Measurements from ENCODE around the gene CCNJ. TPM values are rescaled to one million over a fixed set of nuclear protein-coding genes. Genes with fewer than 3 reads are reported as not detected.

CCNJ gene
- total RNA-seq, 1 experiment from 2014 or later: 36.8 TPM

- Histone ChIP-seq H3K27ac (ENCODE audit: insufficient read length, low read depth, low read length) (no peak overlapping the region), H3K9ac (ENCODE audit: extremely low read depth, insufficient read length, low read length) (peak overlapping the region; percentile 90), H2BK5ac (ENCODE audit: insufficient read length, low read length) (no peak overlapping the region), H3K4me1 (ENCODE audit: insufficient read depth, low read length) (no peaks in the 10 kb centered on the region), H3K79me2 (ENCODE audit: insufficient read depth, low read length) (peaks cover 26% of the 10 kb centered on the region; the same call in 1 of the 2 replicates), H3K23me2 (ENCODE audit: insufficient read length, low read depth, low read length, poor library complexity, severe bottlenecking) (peaks cover 4% of the 10 kb centered on the region), H2BK15ac (ENCODE audit: low read depth, low read length) (no peak overlapping the region), H3K4ac (ENCODE audit: low read depth, low read length) (no peak overlapping the region), H2BK20ac (ENCODE audit: low read depth, low read length, poor library complexity, severe bottlenecking) (no peak overlapping the region), H3K4me2 (ENCODE audit: insufficient read depth, insufficient read length, low read length) (peak overlapping the region; percentile 94), H3K79me1 (ENCODE audit: insufficient read depth, low read depth, low read length, poor library complexity, severe bottlenecking) (no peaks in the 10 kb centered on the region), H3K56ac (ENCODE audit: insufficient read length, low read depth, low read length) (no peak overlapping the region), H3K18ac (ENCODE audit: insufficient read length, low read depth, low read length) (no peak overlapping the region), H2BK120ac (ENCODE audit: low read depth, low read length, poor library complexity, severe bottlenecking) (no peak overlapping the region), H2AK5ac (ENCODE audit: insufficient read length, low read length) (no peak overlapping the region), H2AFZ (ENCODE audit: low read length) (no peak overlapping the region), H4K20me1 (ENCODE audit: control insufficient read depth, insufficient read depth, insufficient read length) (no peaks in the 10 kb centered on the region), H4K91ac (ENCODE audit: insufficient read length, low read depth, low read length) (no peak overlapping the region), H2BK12ac (ENCODE audit: insufficient read length, low read depth, low read length) (no peak overlapping the region), H4K5ac (ENCODE audit: insufficient read length, low read depth, low read length) (no peak overlapping the region), H3K23ac (ENCODE audit: insufficient read length, low read depth, low read length) (no peak overlapping the region), H3K14ac (ENCODE audit: insufficient read depth, low read length) (no peak overlapping the region), H3K27me3 (ENCODE audit: insufficient read depth, low read length) (no peaks in the 10 kb centered on the region; the same call in 1 of the 2 replicates), H4K8ac (replicated peaks; ENCODE audit: insufficient read length, low read depth, low read length) (no peak overlapping the region), H3T11ph (ENCODE audit: low read length) (no peak overlapping the region), H3K9me3 (ENCODE audit: control insufficient read depth, low read depth, low read length) (no peaks in the 10 kb centered on the region)
- H3K4me1 Mint-ChIP-seq: peaks cover 21 to 26% of the 10 kb centered on the region in 2 experiments
- H3K4me3 Mint-ChIP-seq: peak overlapping the region; percentile 95
- TF ChIP-seq, protein P1, sequence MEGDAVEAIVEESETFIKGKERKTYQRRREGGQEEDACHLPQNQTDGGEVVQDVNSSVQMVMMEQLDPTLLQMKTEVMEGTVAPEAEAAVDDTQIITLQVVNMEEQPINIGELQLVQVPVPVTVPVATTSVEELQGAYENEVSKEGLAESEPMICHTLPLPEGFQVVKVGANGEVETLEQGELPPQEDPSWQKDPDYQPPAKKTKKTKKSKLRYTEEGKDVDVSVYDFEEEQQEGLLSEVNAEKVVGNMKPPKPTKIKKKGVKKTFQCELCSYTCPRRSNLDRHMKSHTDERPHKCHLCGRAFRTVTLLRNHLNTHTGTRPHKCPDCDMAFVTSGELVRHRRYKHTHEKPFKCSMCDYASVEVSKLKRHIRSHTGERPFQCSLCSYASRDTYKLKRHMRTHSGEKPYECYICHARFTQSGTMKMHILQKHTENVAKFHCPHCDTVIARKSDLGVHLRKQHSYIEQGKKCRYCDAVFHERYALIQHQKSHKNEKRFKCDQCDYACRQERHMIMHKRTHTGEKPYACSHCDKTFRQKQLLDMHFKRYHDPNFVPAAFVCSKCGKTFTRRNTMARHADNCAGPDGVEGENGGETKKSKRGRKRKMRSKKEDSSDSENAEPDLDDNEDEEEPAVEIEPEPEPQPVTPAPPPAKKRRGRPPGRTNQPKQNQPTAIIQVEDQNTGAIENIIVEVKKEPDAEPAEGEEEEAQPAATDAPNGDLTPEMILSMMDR (conservative IDR thresholded peaks at IDR 0.05): no peak
- H3K9me3 Mint-ChIP-seq: peaks cover 0 to 4% of the 10 kb centered on the region in 2 experiments; a peak in 2 of 5 replicates
- peaks cover 14% of the 10 kb centered on the region for H3K27me3 Mint-ChIP-seq (ENCODE audit: low read depth)
- peak overlapping the region in 2 of 3 experiments; percentile 14 to 96; a peak in 3 of 7 replicates for H3K27ac Mint-ChIP-seq
- no CpG with 5 or more reads among the region's 8 CpGs for WGBS (ENCODE audit: extremely low coverage, insufficient read length, low lambda C conversion rate)
- peaks cover 34 to 42% (median 36%) of the 10 kb centered on the region in 3 experiments for H3K36me3 Mint-ChIP-seq (ENCODE audit: insufficient read depth in 1 of 3, low read depth in 3 of 3)
- DNase-seq: no peak
Measured at GRCh38 chr10:96044736-96045135, 1.4 kb downstream of the CCNJ start.

Data from H9 (cell line).